Measurements from ENCODE around the gene MAML2.

Gene MAML2

DNA sequence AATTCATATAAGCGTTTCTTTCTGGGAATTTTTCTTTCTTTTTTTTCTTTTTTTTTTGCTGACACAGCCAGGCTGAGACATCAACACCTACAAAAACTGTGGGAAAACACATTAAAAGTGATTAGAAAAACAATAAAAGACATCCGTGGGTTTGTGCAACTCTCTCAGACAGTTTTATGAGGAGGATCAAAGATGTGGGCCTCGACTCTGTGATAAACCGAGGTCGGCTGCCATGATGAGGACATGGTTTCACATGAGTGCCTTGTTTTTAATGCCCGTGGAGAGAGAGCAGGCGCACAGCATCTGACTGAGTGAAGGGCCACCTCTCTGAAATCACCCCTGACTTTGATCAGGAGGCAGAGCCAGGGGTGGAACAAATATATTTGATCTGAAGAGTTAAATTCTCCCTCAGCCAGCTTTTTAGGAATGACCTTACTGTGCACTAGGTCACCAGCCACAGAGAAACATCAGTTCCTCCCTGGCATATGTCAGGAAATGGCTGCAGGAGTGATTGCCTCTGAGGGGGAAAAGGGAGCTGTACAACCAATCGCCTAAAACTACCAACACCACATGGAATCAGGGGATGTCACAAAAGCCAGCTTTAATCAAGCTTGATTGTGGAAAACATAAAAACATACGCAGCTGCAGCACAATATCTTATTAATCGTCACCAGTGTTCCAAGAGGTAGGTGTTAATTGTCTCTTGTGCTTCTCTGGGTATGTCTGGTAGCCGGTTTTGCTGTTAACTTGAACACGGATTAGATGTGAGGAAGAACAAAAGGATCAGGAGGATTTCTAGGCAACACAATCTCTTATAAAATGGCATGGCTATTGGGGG, 164.7 kb downstream of the MAML2 start:
- no peak for DNase-seq

DNA sequence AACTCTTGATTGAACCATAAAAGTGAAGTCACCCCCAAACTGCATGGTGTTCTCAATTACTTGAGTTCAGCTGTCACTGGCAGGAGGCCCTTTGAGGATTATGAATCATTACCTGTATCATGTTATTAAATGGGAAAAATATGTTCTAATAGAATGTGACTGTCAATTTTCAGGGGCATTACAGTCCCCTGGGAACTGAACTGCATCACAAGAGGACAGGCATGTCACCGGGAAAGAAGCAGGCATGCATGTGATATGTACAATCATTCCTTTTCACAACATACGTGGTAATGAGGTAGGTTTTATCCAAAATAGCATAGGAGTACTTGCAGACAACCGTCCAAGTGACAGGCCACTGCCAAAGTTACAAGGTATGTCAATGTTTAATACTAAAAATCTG, 165.8 kb downstream of the MAML2 start:
- DNase-seq: no peak

DNA sequence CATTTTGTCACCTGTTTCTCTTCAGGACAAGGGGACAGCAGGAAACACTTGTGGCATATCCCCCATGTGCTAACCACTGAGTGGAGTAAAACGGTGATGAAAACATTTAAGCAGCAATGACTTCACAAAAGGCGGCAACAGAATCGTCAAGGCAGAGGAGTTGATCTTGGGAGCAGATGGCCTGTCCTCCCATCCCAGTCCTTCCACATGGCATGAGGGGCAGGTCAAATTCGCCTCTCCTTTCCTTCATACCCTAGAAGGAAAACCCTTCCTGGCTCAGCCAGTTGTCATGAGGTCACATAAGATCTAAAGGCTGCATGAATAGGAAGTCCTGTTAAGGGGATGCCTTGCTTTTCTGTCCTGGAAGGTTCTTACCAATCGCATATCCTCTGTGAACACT, 169.1 kb downstream of the MAML2 start:
- no peak for DNase-seq

DNA sequence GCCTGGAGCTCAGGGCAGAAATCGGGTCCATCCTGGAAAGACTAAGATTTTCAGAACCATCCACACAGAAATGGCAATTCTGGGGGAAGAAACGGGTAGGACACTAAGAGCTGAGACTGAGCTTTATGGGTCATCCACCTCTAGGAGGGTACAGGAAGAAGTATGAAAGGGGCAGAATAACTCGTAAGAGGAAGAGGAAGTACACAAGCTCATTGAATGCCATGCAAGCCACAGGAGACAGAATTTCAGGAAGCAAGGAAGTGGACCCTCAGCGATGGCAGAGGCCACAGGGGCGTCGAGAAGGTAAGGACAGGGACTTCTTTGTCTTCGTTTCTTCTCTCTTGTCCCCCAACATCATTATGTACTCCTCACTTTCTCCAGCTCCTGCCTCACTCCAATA, 169.6 kb downstream of the MAML2 start:
- no peak for DNase-seq

DNA sequence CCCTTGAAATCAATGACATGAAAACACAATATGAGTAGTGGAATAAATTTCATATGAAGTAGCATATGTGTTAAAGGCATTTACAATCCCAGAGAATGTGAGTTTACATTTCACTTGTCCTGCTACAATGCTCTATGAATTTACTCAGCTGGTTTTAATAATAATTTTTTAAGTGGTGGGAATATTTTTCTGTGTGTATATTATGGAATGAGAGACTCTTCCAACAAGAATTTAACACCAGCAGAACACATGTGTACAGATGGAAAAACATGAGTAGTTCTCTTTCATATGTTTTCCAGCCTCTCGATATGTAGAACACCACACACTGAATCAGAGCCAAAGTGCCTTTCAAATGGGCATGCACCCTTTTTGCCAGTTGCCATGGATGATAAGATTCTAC, 170.4 kb downstream of the MAML2 start:
- DNase-seq: no peak

DNA sequence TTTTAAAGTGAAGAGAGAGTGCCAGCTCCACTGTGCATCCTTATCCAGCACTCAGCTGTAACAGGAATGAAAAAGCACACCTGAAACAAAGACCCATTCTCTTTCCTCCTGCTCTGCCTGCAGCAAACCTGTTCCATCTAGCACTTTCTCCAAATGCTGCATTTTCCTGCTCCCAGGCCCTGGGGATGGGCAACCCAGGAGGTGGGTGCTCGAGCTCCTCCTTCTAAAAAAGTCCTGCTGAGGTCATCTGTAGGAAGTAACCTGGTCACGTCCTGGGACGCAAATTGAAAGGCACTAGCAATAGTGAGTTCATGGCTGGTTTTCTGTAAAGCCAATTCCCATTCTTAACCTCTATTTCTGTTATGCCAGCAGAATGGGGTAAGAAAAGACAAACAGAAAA, 173.7 kb downstream of the MAML2 start:
- no peak for DNase-seq

DNA sequence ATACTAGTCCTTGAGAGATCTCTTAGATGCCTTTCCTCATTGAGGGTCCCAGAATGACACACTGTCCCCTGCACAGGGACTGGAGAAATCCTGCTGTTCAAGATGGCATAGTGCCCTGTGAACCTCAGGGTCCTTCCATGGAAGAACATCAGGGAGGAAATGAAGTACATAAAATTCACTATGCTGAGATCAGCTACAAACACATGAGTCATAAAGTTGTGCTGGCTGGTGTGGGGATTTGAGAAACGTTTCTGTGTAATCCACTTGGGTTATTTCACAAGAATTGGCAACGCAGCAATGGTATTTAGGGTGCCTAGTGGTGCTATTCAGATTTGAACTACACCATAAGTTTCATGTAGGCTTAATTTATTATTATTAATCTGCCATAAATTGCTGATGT, 174.4 kb downstream of the MAML2 start:
- no peak for DNase-seq

DNA sequence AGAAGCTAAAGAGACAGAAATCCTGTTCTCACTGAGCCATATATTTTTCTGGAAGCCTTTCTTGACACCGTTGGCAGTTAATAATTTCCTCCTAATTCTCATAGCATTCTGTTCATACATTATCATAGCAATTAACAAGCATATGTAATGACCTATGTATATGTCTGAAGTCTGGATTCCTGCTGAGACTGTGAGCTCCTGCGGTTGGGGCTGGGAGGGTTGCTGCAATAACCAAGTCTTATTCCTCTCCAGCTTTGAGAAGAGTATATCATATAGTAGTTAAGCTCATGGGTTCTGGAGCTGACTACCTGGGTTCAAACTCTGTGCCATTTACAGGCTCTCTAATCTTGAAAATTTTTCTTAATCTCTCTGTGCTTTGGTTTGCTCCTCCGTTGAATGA, 175.2 kb downstream of the MAML2 start:
- no peak for DNase-seq

DNA sequence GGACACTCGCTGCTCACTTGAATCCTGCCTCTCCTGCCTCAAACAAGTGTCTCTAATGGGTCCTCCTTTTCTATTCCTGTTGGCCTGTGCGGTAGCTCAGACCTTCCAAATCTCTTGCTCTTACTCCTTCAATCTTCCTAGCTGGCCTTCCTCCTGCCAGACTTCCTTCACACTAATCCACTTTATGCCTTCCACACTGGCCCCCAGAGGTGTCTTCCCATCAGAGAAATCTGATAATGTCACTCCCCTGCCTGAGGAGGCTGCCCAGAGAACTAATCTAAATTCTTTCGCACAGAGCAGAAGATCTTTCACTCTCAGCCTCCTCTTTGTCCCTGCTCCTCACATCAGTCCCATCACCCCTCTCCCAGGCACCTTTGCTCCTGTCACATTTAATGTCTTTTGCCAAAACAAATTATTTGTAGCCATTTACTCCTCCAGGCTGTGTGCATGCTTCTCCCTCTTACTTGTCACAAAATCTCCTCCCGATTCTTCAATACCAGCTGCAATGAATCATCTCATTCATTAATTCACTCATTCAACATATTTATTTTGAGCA, 175.7 kb downstream of the MAML2 start:
- DNase-seq: no peak

DNA sequence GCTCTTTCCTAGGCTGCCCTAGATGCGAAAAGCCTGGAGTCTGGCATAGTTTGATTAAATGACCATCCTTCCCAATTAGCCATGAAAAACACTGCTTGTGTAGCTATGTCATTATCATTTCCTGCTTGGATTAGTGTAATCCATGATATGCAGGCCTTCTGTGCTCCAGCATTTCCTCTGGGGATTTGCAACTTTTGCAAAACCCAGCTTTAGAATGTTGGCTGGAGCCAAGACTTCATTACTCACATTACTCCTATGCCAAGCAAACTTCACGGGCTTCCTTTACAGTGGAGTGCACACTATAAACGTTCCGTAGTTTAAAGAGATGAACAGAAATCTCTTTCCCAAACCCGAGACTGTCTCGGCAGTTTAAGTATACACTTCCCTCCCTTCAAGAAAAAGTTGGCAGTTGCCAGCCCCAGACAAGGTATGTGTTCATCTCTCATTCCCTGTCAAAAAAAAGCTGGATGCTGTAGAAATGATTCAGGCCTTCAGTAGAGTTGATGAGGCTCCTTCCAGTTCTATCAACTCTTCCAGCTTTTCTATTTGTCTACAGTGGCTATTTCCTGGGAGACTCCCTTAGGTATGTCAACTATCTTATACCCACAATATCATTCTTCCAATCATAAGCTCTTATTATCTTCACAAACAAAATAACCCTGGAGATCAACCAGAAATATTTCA, 180.0 kb downstream of the MAML2 start:
- no peak for DNase-seq

DNA sequence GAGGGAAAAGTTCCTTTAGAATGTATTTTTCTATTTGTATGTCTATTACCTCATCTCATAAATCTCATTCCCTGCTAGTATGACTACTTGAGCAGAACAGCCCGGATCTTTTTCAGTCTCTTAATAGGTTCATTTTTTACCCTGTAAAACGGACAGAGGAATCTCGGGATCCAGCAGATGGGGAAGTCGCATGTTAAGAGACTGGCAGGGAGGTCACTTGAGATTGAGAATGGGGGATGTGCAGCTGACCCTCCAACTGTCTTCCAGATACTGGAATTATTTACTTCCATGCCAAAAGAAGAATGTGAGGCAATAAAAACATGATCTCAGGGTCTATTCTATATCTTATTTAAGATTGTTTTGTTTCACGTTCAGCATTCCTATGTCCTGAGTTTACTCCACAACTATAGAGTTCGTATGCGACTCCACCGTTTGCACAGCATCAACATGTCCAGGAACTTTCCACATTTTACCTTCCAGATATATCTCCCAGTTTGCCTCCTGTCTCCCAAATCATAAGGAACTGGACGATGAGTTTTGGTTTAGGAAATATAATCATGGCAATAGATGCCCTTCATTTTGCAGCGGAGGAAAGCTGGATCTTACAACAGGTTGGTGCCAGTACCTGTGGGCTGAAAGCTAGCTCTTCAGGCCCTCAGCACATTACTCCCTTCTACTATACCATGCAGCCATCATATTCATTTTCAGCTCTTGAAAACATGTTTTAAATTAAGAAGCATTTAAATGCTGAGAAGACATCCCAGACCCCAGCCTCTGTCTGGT, 181.5 kb downstream of the MAML2 start:
- DNase-seq: no peak

DNA sequence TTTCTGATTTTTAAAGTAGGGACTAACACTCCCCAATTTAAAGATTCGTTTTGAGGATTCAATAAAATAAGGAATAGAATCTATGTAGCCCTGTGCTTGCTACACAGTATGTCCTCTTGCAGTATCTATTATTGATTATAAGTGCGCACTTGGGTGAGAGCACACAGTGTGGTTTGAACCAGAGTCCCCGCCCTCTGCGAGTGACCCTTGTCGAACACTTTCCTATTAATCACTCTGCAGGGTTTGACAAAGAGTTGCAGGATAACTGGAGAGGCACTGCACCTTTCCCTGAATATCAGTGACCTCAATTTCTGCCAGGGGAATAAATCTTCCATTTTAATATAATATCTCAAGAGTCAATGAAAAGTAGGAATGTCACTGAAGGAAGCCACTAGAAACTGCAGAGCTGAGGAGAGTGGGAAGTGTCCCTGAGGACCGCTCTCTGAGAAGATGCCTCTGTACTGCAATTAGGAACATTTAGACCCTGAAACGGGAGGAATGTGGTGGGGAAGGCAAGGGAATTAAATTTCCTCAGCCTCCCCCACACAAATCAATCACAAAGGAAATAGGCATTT, 182.2 kb downstream of the MAML2 start:
- DNase-seq: no peak

DNA sequence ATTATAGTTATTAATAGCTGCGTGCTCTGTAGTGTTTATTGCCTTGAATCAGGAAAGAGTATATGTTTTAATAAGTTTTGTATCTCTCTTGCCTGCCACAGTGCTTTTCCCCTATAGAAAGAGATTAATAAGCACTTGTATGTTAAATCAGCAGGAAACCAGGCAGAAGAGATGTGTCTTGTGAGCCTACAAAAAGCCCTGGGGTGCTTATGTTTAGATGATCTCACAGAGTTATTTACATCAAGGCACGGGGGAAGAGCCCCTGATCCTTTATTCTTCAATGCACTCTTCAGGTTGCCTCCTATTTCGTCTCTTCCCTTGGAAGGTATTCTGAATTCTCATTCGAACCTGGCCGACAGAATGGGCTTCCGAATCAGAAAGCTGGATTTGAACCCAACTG, 183.0 kb downstream of the MAML2 start:
- no peak for DNase-seq

DNA sequence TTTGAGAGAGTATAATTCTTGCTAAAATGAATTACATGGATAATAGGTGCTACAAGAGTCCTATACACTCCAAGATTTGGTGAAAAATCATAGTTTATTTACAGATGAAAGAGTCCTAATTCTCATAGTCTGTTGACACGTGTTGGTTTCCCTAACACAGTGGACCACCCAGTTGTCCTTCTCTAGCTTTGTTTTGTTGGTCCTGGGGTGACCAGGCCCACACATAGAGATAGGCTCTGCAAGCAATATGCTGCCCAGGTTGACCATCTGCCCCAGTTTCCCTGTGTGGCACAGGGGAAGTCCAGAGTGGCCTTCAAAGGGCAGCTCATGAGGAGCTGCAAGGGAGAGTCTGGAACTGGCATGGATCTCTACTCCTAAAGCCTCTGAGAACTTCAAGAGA, 184.9 kb downstream of the MAML2 start:
- no peak for DNase-seq

DNA sequence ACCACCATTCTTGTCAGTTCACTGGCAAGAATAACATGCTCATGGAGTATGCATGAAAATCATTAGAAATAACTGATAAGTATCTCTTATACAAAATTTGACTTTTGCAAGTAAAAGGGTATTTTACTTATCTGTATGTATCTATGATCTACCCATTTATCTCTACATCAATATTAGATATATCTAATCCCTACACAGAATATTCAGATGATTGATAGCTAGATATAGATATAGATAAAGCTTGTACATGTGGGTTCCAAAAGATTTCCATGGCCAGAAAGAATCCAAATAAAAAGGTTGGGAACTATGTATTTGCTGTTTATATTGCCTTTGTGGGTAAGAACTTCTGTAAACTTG, 185.5 kb downstream of the MAML2 start:
- DNase-seq: no peak

DNA sequence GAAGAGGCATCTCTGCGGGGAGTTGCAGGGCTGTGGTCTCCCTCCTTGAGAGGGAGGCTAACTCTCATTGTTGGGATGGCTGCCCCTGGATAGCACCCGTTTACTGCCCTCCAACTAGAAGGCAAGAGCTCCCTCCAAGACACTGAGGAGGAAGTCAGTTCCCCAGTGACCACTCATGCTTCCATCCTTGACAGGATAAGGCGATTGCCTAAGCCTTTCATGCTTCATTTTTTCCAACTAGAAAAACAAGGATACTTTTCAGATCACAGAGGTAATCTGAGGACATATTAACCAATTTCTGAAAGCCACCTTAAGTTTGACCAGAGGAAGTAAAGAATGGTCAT, 186.6 kb downstream of the MAML2 start:
- DNase-seq: no peak

DNA sequence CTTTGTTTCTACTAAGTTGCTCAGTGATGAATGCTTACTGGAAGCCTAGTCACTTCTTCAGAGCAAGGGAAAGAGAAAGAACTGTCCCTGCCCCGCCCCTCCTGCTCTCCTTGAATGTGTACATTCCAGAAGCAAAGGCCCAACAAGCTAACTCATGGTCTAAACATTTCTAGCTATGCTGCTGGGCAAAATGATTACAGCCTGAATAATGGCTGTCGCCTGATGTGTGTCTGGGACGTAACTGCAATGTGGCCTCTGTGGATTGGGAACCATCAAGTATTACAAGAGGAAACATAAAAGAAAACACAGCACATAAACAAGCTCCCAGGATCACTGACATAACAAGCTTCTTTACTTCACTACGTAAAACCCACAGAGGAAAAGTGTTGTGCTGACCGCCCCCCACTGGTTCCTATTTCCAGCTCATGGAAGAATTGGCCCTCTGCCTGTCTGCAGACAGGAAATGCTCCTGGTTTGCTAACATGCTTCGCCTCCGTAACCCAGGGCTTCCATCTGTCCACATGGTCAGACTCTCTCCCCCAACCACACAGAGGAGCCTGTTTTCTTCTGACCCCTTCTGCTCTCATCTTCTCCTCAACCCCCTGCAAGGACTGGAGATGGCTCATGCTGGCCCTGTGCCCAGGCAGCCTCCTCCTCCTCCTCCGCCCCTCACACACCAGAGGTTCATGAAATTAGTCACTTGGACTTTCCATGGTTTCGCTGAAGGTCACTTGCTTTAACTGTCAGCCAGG, 187.2 kb downstream of the MAML2 start:
- peak in 1 of 2 donors; percentile 20 for DNase-seq

DNA sequence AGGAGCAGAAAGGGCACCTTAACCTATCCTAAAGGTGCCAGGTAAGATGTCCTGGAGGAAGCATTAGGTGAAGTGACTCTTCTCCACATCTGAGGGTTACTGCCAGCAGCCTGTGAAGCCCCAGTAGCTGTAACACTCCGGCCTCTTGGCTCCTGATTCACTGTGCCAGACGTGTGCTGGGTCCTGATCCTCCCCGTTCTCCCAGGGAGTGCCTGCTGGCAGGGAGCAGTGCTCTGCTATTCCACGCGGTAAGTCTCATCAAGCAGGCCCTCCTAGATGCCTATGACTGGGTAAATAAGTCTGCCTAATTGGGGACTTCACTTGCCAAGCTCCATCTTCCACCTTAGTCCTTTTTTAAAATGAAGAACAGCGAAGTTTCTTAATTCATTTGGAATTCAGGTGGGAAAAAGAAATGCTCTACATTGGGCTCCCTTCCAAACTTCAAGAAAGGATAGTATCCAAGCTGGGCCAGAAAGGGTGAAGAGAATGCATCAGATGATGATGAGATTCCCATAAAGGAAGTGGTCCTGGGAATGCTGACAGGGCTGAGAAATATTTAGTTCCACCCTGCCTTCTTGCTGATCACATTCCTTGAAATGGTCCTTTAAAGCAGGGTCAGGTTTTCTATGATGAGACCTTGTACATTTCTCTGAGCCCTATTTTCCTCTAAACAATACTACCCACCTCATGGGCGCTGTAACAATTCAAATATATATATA, 188.0 kb downstream of the MAML2 start:
- peak; percentile 19 to 22 for DNase-seq

DNA sequence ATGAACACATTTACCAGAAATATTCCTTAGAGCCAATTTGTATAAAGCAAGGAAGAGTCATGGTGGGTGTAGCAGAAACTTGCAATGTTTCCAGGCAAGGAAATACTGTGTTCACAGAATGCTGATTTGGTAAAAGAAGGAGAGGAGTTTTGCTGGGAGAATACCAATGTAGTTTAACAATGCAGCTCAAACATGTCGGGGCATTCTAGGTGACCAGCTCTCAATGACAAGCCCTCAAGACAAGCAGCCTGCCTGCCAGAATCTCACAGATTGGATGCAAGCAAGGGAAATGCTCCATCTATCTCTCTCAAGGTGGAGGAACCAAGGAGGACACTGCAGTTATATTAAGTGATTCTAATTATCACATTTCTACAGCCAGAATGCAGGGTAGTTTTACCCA, 190.4 kb downstream of the MAML2 start:
- DNase-seq: peak in 1 of 2 donors; percentile 75

DNA sequence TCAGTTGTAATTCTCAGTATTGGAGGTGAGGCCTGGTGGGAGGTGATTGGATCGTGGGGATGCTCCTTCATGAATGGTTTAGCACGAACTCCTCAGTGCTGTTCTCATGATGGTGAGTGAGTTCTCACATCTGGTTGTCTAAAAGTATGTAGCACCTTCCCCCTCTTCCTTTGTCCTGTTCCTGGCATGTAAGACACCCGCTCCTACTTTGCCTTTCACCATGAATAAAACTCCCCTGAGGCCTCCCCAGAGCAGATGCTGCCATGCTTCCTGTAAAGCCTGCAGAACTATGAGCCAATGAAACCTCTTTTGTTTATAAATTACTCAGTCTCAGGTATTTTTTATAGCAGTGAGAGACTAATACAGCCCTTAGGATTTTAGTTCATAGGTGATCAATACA, 191.5 kb downstream of the MAML2 start:
- DNase-seq: no peak

DNA sequence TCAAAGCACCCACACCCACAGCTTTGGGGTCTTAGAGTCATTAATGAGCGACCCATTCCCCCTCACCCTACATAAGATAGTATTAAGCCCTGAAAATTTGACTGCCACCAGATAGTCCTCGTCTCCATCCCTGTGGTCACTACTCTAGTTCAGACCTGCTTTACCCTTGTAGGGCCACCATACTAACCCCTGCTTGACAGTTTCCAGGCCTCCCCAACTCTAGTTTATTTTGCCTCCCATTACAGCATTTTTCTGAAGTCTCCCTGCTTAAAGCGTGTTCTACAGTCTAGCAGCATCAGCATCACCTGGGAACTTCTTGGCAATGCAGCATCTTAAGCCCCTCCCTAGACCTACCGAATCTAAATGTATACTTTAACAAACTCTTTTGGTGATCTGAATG, 192.4 kb downstream of the MAML2 start:
- no peak for DNase-seq
